Ascending aorta (tissue), 2 donors: Measurements from ENCODE around the gene INMT. TPM values are rescaled to one million over a fixed set of nuclear protein-coding genes. Genes with fewer than 3 reads are reported as not detected.

Experiments used
- DNase-seq, 2 donors: peaks; one replicate each; pipeline ENCODE4 v3.0.0-alpha.2; 2019; ENCODE audit warnings: low spot score in 2 of 2
- H3K27ac ChIP-seq, 2 donors: fragments of 200-600 bp; sonication (generic); one replicate each; pipeline ENCODE4 v1.5.1; 2016 to 2017; ENCODE audit warnings: mild to moderate bottlenecking in 1 of 2
- H3K27me3 ChIP-seq: fragments of 200-600 bp; sonication (generic); one replicate; pipeline ENCODE4 v1.5.1; 2017
- H3K36me3 ChIP-seq, 2 donors: fragments of 200-600 bp; sonication (generic); one replicate each; pipeline ENCODE4 v1.5.1; 2016
- H3K4me1 ChIP-seq, 2 donors: fragments of 200-600 bp; sonication (generic); one replicate each; pipeline ENCODE4 v1.5.1; 2016 to 2017; ENCODE audit warnings: mild to moderate bottlenecking in 1 of 2
- H3K4me3 ChIP-seq, 2 donors: fragments of 200-600 bp; sonication (generic); one replicate each; pipeline ENCODE4 v1.5.1; 2016 to 2017; ENCODE audit warnings: mild to moderate bottlenecking in 1 of 2
- H3K9me3 ChIP-seq, 2 donors: fragments of 200-600 bp; sonication (generic); one replicate each; pipeline ENCODE4 v1.5.1; 2016
- CTCF ChIP-seq, 3 experiments: fragments of 200-600 bp in 2 of 3; fragments of 450-650 bp in 1 of 3; sonication (generic) in 2 of 3; IDR thresholded peaks; one replicate each; pipeline ENCODE4 v1.5.1; 2016 to 2019; ENCODE audit warnings: antibody characterized with exemption in 3 of 3, mild to moderate bottlenecking in 1 of 3, moderate library complexity in 1 of 3
- intact Hi-C: fragments of 100-400 bp; cut with DNase I; formaldehyde crosslinking; loops from one replicate; pipeline ENCODE4 v1.15.1; 2023
- total RNA-seq: library from RNA; depleted of rRNA; stranded (reverse); fragments of >200 nt; gene quantifications from one replicate; pipeline ENCODE4 v1.1.0, GENCODE V29; 2016

The INMT gene
- total RNA-seq, 1 donor from 2014 or later, result 51.8 TPM

- intact Hi-C loops, result no loop called here
- H3K27ac ChIP-seq, result no peak overlapping the region
- no peaks in the 10 kb centered on the region for H3K9me3 ChIP-seq
- no peak for DNase-seq
- no peak for TF ChIP-seq CTCF (IDR thresholded peaks at IDR 0.05)
- no peak overlapping the region for H3K4me3 ChIP-seq
- no peaks in the 10 kb centered on the region for H3K36me3 ChIP-seq
- no peaks in the 10 kb centered on the region for H3K4me1 ChIP-seq
- H3K27me3 ChIP-seq, result no peaks in the 10 kb centered on the region
Observed at GRCh38 chr7:30733216-30733615, 18.7 kb upstream of the INMT start.

DNA sequence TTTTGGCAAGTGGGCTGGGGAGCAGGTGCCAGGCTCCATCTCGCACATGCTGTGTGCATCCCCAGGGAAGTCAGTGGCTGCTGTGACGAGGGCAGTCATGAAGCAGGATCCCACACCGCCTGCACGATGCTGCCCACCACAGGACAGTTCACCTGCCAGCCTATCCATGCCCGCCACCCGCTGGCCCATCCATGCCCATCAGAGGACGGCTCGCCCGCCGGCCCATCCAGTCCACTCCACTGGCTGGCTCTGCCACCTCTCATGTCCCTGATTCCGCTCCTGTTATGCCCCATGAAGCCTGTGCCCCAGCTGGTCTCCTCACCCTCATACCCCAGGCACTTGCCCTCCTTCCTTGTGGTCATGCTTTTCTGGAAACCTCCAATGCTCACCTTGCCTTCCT lies 18.2 kb upstream of the INMT start:
- no peaks in the 10 kb centered on the region for H3K4me1 ChIP-seq
- H3K27me3 ChIP-seq, result no peaks in the 10 kb centered on the region
- DNase-seq, result no peak
- H3K9me3 ChIP-seq, result no peaks in the 10 kb centered on the region
- H3K36me3 ChIP-seq, result no peaks in the 10 kb centered on the region
- no peak overlapping the region for H3K27ac ChIP-seq
- intact Hi-C loops, result no loop called here
- TF ChIP-seq CTCF (IDR thresholded peaks at IDR 0.05), result no peak
- no peak overlapping the region for H3K4me3 ChIP-seq

GRCh38 chr7:30734497-30734896 lies 17.4 kb upstream of the INMT start:
- no peak for DNase-seq
- no peaks in the 10 kb centered on the region for H3K36me3 ChIP-seq
- no peaks in the 10 kb centered on the region for H3K27me3 ChIP-seq
- H3K4me1 ChIP-seq, result no peaks in the 10 kb centered on the region
- H3K9me3 ChIP-seq, result no peaks in the 10 kb centered on the region
- no peak for TF ChIP-seq CTCF (IDR thresholded peaks at IDR 0.05)
- H3K4me3 ChIP-seq, result no peak overlapping the region
- H3K27ac ChIP-seq, result no peak overlapping the region
- intact Hi-C loops, result no loop called here

DNA sequence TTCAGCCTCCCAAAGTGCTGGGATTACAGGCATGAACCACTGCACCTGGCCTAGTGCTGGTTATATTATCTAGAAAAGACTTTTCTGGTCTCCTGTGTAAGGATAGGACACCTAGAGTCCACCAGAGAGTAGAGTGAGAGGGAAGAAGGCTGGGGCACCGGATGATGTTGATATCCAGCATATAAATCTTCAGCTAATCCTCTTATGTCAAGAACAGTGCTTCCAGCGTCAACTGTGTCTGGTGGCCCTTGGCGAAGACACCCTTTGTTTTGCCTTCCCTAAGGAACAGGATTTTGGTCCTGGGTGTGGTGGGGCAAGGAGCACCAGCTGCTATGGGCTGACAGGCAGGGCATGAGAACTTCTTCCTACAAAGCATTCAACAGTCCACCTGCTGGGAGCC lies 16.3 kb upstream of the INMT start:
- no peak for DNase-seq
- intact Hi-C loops, result no loop called here
- no peaks in the 10 kb centered on the region for H3K9me3 ChIP-seq

GRCh38 chr7:30736291-30736690 lies 15.6 kb upstream of the INMT start:
- DNase-seq, result no peak
- intact Hi-C loops, result no loop called here

More for the DNA sequence above, 16.3 kb upstream of the INMT start:
- H3K4me3 ChIP-seq, result no peak overlapping the region
- no peaks in the 10 kb centered on the region for H3K36me3 ChIP-seq
- no peaks in the 10 kb centered on the region for H3K27me3 ChIP-seq
- TF ChIP-seq CTCF (IDR thresholded peaks at IDR 0.05), result no peak
- H3K4me1 ChIP-seq, result no peaks in the 10 kb centered on the region
- no peak overlapping the region for H3K27ac ChIP-seq

More at GRCh38 chr7:30736291-30736690, 15.6 kb upstream of the INMT start:
- no peaks in the 10 kb centered on the region for H3K27me3 ChIP-seq
- no peak for TF ChIP-seq CTCF (IDR thresholded peaks at IDR 0.05)
- no peaks in the 10 kb centered on the region for H3K36me3 ChIP-seq
- no peaks in the 10 kb centered on the region for H3K9me3 ChIP-seq
- H3K4me3 ChIP-seq, result no peak overlapping the region
- H3K27ac ChIP-seq, result no peak overlapping the region
- no peaks in the 10 kb centered on the region for H3K4me1 ChIP-seq
